ENCODE data around the gene EFCAB14.
"Not testable (repeated sequence)": the region's sequence is repeated elsewhere in the genome, so short reads cannot be mapped to it uniquely, and the experiment has no call there.

EFCAB14 gene

DNA sequence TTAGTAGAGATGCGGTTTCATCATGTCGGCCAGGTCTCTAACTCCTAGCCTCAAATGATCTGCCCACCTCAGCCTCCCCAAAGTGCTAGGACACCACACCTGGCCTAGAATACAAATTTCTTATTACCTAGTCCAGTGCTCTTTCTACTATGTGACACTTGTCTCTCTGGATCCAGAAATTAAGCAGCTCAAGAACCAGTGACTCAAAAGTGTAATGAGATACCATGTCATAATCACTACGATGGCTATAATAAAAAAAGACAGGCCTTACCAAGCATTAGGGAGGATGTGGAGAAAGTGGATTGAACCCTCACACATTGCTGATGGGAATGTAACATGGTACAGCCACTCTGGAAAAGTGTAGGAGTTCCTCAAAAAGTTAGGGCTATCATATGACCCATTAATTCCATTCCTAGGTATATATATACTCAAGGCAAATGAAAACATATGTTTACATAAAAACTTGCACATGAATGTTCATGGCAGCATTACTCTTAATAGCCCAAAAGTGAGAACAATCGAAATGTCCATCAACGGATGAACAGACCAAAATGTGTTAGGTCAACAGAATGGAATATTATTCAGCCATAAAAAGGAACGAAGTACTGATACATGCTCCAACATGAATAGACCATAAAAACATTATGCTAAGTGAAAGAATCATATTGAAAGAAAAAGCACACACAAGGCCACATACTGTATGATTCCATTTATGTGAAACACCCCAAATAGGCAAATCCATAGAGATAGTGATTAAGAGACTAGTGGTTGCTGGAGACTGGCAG, 38.9 kb downstream of the EFCAB14 start:
- DNase-seq (no peak), ATAC-seq (no peak)
- no peak overlapping the region for H3K4me3 Mint-ChIP-seq
- peaks cover 30% of the 10 kb centered on the region for H3K4me1 Mint-ChIP-seq
- H3K27ac Mint-ChIP-seq = peak overlapping the region in 1 of 2 donors; percentile 75
- no peaks in the 10 kb centered on the region for H3K9me3 Mint-ChIP-seq
- no peaks in the 10 kb centered on the region for H3K27me3 Mint-ChIP-seq

DNA sequence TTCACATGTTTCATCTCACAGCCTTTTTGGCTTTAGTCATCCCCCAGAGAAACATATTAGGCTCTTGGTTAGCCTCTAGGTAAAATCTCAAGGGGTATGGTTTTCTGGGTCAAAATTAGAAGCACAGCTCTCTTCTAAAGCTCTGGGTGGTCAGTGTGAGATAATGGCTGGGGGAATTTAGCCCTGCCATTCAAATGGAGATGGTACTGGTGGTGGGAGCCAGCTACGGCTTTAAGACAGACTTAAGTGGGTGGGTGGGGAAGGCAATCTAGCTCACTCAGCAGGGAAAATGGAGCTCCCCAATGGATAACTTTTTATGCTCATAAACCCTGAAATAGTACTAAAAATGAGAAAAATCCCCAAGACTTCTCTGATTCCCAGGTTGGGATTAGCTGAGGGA, 41.6 kb downstream of the EFCAB14 start:
- no peak for ATAC-seq
- no peak for DNase-seq
- no peaks in the 10 kb centered on the region for H3K27me3 Mint-ChIP-seq
- H3K4me1 Mint-ChIP-seq = peaks cover 44% of the 10 kb centered on the region
- H3K9me3 Mint-ChIP-seq = no peaks in the 10 kb centered on the region
- peak overlapping the region; percentile 8 to 12 for H3K27ac Mint-ChIP-seq
- H3K4me3 Mint-ChIP-seq = no peak overlapping the region

DNA sequence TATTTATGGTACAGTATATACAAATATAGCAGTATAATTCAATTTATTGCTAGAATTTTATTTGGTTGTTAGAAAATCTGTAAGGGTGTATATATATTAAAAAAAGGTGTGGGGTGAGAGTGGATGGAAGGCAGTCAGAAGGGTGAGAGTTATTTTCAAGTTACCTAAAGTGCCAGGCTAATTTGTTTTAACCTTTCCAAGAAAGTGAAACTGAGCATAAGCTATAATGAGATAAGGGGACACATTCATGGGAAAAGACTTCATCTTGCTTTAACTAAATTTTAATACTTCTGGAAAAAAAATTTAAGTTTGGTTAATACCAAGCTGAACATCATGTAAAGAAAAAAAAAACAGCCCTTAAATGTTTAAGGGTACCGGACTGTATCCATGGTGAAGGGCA, 42.4 kb downstream of the EFCAB14 start:
- peaks cover 44% of the 10 kb centered on the region for H3K4me1 Mint-ChIP-seq
- H3K9me3 Mint-ChIP-seq = no peaks in the 10 kb centered on the region
- no peaks in the 10 kb centered on the region for H3K27me3 Mint-ChIP-seq
- peak overlapping the region; percentile 93 to 98 for H3K27ac Mint-ChIP-seq
- DNase-seq (no peak), ATAC-seq (no peak)
- H3K4me3 Mint-ChIP-seq = peak overlapping the region; percentile 42 to 70

DNA sequence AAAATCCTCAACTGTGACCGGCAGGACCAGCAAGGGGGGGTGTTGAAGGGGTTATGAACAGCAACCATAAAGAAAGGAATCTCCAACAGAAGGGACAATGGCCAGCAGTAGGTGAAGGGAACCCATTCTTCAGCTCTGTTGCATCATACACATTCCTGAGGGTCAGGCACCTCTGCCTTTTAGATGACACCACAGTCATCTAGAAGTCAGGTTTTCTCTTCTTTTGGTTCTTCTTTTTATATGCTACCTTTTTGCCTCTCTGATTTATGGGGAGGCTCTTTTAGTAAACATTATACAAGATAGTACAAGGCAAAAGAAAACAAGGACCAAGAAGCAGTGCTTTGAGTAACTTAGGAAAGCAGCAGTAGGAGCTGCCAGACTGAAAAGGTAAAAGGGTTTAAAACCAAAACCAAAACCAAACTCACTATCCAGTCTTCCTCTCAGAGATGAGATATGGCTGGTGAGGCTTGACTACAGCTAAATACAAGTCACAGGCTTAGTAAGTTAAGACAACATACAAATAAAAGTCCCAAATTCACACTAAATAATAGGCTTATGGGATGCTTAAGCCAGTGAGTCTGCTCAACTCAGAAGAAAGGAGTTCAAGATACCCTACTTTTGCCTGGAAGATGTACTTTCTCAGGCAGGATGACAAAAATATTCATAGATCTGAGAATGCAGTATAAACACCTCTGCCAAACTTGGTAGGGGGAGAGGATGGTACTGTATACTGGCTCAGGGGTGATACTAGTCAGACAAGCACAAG, 43.2 kb downstream of the EFCAB14 start:
- no peaks in the 10 kb centered on the region for H3K9me3 Mint-ChIP-seq
- peak overlapping the region; percentile 93 to 98 for H3K27ac Mint-ChIP-seq
- ATAC-seq = peak; percentile 71
- peaks cover 44% of the 10 kb centered on the region for H3K4me1 Mint-ChIP-seq
- H3K4me3 Mint-ChIP-seq = peak overlapping the region; percentile 51 to 70
- H3K27me3 Mint-ChIP-seq = no peaks in the 10 kb centered on the region
- no peak for DNase-seq

DNA sequence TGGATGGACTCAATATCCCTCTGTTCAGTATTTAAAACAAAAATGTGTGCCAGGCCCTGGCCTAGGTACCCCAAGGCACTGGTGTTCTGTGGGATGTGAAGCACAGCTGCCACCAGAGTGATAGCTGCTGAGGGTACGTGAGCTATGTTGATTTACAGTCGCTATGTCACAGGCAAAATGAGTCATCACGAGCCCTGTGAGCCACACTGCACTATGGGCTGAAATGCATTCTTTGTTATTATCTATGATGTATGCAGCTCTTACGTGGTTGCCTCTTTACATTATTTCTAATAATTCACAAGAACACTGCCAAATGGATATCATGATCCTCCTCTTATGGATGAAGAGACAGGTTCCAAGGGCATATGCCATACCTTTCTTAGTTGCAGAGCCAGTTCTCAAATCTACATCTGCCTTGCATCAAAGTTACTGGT, 45.1 kb downstream of the EFCAB14 start:
- no peak overlapping the region for H3K27ac Mint-ChIP-seq
- no peaks in the 10 kb centered on the region for H3K27me3 Mint-ChIP-seq
- H3K4me3 Mint-ChIP-seq = no peak overlapping the region
- peaks cover 44% of the 10 kb centered on the region for H3K4me1 Mint-ChIP-seq
- ATAC-seq = peak; percentile 81
- H3K9me3 Mint-ChIP-seq = no peaks in the 10 kb centered on the region
- DNase-seq = no peak

DNA sequence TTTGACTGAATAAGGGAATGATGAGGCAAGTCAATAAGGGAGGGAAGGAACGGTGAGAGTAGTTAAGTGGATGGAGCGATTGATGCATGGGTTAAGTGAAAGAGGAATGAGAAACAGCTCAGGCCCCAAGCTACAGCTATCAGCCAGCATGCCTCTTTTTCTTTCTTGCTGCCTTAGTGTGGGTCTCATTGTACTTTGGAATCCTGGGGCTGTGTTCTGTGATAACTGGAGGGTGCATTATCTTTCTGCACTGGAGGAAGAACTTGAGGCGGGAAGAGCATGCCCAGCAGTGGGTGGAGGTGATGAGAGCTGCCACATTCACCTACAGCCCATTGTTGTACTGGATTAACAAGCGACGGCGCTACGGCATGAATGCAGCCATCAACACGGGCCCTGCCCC, 46.2 kb downstream of the EFCAB14 start:
- DNase-seq (no peak), ATAC-seq (no peak)
- Mint-ChIP-seq H3K4me3 (no peak overlapping the region), H3K4me1 (peaks cover 42% of the 10 kb centered on the region), H3K27ac (no peak overlapping the region), H3K27me3 (no peaks in the 10 kb centered on the region), H3K9me3 (no peaks in the 10 kb centered on the region)

DNA sequence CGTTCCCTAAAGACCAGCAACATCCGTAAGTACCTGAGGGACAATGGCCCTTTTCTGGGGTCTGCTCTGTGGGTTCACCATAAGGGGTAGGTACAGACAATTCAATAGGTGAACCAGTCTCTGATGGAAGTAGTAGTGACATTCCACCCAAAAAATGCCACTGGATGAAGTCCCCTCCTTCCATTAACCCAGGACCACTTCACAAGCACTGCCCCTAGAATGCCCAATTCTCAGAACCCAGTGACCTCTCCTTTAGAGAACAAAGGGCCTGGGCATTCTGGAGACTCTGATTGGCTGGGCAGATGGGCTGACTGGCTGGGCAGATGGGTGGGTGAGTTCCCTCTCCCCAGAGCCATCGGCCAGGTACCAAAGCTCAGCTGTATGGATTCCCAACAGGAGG, 47.4 kb downstream of the EFCAB14 start, which contains the start of gene TEX38:
TSS of gene TEX38 (plus strand) at position 301 of the 400 bp plus-strand sequence. CDS start at position 382, 81 bp downstream.
- H3K27me3 Mint-ChIP-seq = no peaks in the 10 kb centered on the region
- H3K9me3 Mint-ChIP-seq = no peaks in the 10 kb centered on the region
- no peak within 1 kb of the TSS for H3K27ac Mint-ChIP-seq
- H3K4me3 Mint-ChIP-seq = no peak within 1 kb of the TSS
- DNase-seq (no peak), ATAC-seq (no peak)
- peaks cover 41% of the 10 kb centered on the region for H3K4me1 Mint-ChIP-seq

DNA sequence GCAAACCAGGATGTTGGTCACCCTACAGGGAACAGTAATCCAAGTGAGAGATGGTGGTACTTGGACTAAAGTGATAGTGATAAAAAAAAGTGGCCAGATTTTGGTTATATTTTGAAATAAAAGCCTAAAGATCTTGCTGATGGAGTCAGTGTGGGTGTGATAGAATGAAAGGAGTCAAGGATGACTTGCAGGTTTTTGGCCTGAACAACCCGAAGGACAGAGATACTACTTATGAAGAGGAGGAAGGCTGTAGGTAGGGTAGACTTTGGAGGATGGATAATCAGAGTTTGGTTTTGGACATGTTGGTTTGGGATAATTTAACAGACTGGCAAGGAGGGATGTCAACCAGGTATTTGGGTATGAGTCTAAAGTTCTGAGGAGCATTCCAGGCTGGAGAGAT, 48.8 kb downstream of the EFCAB14 start:
- Mint-ChIP-seq H3K4me1 (peaks cover 33% of the 10 kb centered on the region), H3K27me3 (no peaks in the 10 kb centered on the region), H3K4me3 (no peak overlapping the region), H3K9me3 (no peaks in the 10 kb centered on the region), H3K27ac (no peak overlapping the region)
- DNase-seq (no peak), ATAC-seq (no peak)

DNA sequence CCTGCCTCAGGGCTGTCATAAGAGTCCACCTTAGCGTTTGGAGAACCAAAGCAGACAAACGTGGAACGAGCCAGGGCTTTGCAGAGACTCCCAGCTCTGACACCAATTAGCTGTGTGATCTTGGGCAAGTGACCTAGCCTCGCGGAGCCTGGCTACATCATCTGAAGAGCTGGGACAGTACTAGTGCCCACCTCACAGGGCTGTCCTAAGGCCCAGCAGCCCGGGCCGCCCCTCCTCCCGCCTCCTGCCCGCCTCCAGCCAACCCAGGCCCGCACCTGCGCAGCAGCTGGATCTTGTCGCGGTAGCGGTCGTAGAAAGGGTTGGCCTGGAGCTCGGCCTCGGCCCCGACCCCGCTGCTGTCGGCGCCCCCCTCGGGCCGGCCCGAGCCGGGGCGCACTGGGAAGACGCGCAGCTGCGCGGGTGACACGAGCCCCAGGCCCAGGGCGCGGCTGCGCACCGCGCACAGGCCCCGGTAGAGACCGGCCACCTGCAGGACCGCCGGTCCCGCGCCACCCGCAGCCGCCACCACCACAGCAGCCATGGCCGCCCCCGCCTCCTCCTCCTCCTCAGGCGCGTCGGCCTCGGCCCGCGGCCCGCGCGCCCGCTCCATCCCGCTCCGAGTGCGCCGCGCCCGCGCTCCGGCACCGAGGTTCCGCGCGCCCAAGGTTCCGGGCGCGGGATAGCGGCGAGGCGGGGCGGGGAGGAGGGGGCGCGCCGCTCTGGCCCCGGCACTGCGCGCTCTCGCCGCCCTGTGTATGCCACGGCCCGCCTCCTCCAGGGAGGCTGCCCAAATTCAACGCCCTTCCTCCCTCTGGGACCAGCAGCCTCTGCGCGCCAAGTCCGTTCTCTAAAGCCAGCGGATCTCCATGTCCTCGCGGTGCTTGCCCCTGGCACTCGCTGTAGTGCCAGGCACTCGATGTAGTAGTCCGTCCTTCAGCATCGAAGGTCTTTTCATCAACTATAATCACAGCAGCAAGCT, 50.8 kb downstream of the EFCAB14 start, which contains the start of gene ATPAF1:
TSS of gene ATPAF1 (minus strand) at position 583 of the 979 bp plus-strand sequence. CDS start at position 541, 42 bp downstream.
- Mint-ChIP-seq H3K27ac (peak within 1 kb of the TSS; percentile 28 to 73), H3K4me1 (peaks cover 16% of the 10 kb centered on the region), H3K27me3 (no peaks in the 10 kb centered on the region), H3K9me3 (no peaks in the 10 kb centered on the region), H3K4me3 (peak within 1 kb of the TSS; percentile 79 to 85)
- peak; percentile 91 for ATAC-seq
- peak; percentile 69 to 70 for DNase-seq

DNA sequence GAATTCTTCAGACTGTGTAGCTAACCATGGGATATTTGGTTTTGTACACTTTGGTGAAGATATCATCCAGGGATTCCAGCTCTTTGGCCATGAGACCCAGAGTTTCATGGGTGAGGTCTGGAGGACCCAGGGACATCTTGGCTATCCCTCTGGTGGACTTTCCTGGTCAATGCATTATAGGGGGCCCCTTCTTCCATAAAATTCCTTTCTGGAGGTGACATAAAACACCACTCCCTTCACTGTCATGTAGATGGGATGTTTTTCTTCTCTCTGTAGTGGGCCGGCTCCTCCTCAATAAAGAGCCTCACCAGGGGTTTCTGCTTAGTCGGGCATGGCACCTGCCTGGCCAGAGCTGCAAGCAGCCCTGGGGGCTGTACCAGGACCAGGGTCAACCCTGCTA, 52.9 kb downstream of the EFCAB14 start:
- H3K27ac Mint-ChIP-seq = no peak overlapping the region
- H3K4me3 Mint-ChIP-seq = peak overlapping the region; percentile 6 to 85
- no peak for ATAC-seq

DNA sequence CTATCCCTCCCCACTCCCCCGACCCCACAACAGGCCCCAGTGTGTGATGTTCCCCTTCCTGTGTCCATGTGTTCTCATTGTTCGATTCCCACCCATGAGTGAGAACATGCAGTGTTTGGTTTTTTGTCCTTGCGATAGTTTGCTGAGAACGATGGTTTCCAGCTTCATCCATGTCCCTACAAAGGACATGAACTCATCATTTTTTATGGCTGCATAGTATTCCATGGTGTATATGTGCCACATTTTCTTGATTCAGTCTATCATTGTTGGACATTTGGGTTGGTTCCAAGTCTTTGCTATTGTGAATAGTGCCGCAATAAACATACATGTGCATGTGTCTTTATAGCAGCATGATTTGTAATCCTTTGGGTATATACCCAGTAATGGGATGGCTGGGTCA, 56.0 kb downstream of the EFCAB14 start:
- H3K4me1 Mint-ChIP-seq = peaks cover 32% of the 10 kb centered on the region
- not testable (repeated sequence) for DNase-seq, H3K27me3 Mint-ChIP-seq, ATAC-seq, H3K9me3 Mint-ChIP-seq, H3K27ac Mint-ChIP-seq, H3K4me3 Mint-ChIP-seq

More for the DNA sequence above, 52.9 kb downstream of the EFCAB14 start:
- no peaks in the 10 kb centered on the region for H3K27me3 Mint-ChIP-seq
- H3K9me3 Mint-ChIP-seq = no peaks in the 10 kb centered on the region
- no peak for DNase-seq
- H3K4me1 Mint-ChIP-seq = peaks cover 16% of the 10 kb centered on the region

DNA sequence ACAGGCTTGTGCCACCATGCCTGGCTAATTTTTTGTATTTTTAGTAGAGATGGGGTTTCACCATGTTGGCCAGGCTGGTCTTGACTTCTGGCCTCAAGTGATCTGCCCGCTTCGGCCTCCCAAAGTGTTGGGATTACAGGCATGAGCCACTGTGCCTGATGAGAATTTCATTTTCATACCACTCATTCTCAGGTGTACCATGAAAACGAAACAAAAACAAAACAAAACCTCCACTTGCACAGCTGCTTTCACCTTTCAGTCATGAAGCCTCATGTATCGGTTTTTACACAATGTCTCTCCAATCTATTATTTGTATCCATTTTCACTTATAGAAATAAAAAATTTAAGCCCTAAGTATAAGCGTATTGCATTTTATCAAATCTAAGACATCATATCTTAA, 58.8 kb downstream of the EFCAB14 start:
- not testable (repeated sequence) for H3K27me3 Mint-ChIP-seq, H3K9me3 Mint-ChIP-seq, DNase-seq, ATAC-seq
- H3K27ac Mint-ChIP-seq = peak overlapping the region; percentile 19 to 86
- peaks cover 22% of the 10 kb centered on the region for H3K4me1 Mint-ChIP-seq
- H3K4me3 Mint-ChIP-seq = peak overlapping the region in 1 of 2 donors; percentile 45

DNA sequence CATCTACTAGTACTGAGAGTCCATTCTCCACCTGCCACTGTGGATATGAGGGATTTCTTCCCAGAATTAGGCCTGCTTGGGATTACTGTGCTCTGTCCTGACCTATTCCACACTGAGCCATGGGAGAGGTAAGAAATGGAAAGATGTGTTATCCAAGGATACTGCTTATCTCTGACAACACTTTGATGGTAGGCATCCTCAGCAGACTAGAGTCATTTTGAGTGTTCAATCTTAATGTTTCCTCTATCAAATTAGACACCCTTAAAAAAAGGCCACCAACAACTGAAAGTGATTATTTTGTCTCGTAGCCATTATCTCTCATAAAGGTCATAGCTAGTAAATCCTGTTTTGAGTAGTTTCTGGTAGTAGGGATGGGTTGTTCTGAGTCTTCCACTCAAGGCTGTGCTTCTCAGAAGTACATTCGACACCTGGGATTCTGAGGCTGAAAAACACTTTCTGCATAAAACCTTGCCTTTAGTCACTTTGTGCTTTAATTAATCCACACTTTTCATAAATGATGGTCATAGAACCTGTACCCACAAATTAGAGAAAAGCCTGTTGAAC, 59.5 kb downstream of the EFCAB14 start:
- Mint-ChIP-seq H3K27ac (peak overlapping the region in 1 of 2 donors; percentile 57), H3K9me3 (no peaks in the 10 kb centered on the region), H3K4me3 (no peak overlapping the region), H3K4me1 (peaks cover 22% of the 10 kb centered on the region), H3K27me3 (no peaks in the 10 kb centered on the region)
- DNase-seq = no peak
- ATAC-seq = peak; percentile 55

DNA sequence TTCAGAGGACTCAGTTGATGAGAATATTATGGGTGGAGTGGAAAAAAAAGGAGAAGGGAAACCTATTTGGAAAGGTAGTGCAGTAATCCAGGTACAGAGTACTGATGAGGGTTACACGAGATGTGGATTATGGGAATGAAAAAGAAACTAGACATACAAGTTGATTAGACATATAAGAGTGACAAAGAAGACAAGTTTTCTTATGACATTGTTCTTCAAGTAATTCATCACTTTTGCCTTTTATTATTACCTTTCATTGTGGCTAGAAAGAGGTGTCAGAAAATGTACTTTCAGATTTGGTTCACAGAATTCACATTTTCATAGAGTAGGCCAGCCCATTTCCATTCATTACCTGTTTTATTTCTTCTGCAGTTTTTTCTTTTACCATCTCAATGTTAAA, 61.1 kb downstream of the EFCAB14 start:
- no peak for ATAC-seq
- H3K4me3 Mint-ChIP-seq = no peak overlapping the region
- peaks cover 28% of the 10 kb centered on the region for H3K4me1 Mint-ChIP-seq
- H3K9me3 Mint-ChIP-seq = no peaks in the 10 kb centered on the region
- no peak overlapping the region for H3K27ac Mint-ChIP-seq
- no peaks in the 10 kb centered on the region for H3K27me3 Mint-ChIP-seq
- no peak for DNase-seq

DNA sequence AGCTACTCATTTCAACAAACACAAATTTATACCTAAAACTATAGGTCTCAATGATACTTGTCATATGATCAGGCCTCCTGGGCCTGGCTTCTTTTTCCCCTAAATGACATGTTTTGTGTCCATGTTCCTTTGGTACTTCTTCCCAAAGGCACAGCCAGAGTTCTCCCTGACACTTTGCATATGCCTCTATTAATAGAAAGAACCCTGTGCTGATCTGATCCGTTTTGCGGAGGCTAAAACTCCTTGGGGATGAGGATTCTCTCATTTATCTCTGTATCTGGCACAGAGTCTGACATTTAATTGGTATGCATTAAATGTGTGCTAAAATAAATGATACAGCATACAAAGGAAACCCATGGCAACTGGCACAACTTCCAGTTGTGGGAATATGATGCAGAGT, 62.3 kb downstream of the EFCAB14 start:
- Mint-ChIP-seq H3K27ac (no peak overlapping the region), H3K4me3 (no peak overlapping the region), H3K4me1 (peaks cover 28% of the 10 kb centered on the region), H3K27me3 (no peaks in the 10 kb centered on the region), H3K9me3 (no peaks in the 10 kb centered on the region)
- DNase-seq (no peak), ATAC-seq (no peak)

Measured in stimulated activated naive CD8-positive, alpha-beta T cell treated with anti-CD3 and anti-CD28 coated beads, Interleukin-15, amount 100 ng/mL, for 72 hours (primary cell).